Naive B cell (primary cell): Measurements from ENCODE around the gene HAGHL. TPM values are rescaled to one million over a fixed set of nuclear protein-coding genes. Genes with fewer than 3 reads are reported as not detected.

Experiments
- polyA plus RNA-seq, 6 donors: library from polyadenylated mRNA; unstranded; fragments of 300-500 nt; fragmentation: Illumina TruSeq; gene quantifications; one replicate each; pipeline ENCODE4 v1.2.3, GENCODE V29; 2021; ENCODE audit warnings: low read depth in 6 of 6

HAGHL gene
- polyA plus RNA-seq, 6 donors from 2014 or later: 1.5 to 8.5 (median 2.9) TPM

Other genes starting within 250 kb of the HAGHL start
- 10 to 100 TPM in 1 of 6 donors, 1 to 10 TPM in 5; 4.3 to 11.0 (median 5.0) TPM for gene CAPN15, start 199.4 kb upstream of the HAGHL start, polyA plus RNA-seq
- not detected for gene PRR35, start 166.7 kb upstream of the HAGHL start, polyA plus RNA-seq
- 1 to 10 TPM in 4 of 6 donors, under 1 TPM in 2; 0.90 to 3.4 (median 1.9) TPM for gene NHLRC4, start 160.1 kb upstream of the HAGHL start, polyA plus RNA-seq
- gene PIGQ, start 157.1 kb upstream of the HAGHL start, polyA plus RNA-seq: 10 to 100 TPM in 5 of 6 donors, 1 to 10 TPM in 1; 4.5 to 22.2 (median 12.7) TPM
- 10 to 100 TPM in 2 of 6 donors, 1 to 10 TPM in 4; 6.8 to 14.5 (median 9.4) TPM for gene RAB40C, start 137.0 kb upstream of the HAGHL start, polyA plus RNA-seq
- gene WFIKKN1, start 96.1 kb upstream of the HAGHL start, polyA plus RNA-seq: not detected
- 10 to 100 TPM; 66.3 to 87.6 (median 84.9) TPM for gene METTL26, start 90.8 kb upstream of the HAGHL start, polyA plus RNA-seq
- 10 to 100 TPM; 20.8 to 46.6 (median 22.7) TPM for gene MCRIP2, start 85.3 kb upstream of the HAGHL start, polyA plus RNA-seq
- gene WDR90, start 77.7 kb upstream of the HAGHL start, polyA plus RNA-seq: 1 to 10 TPM in 2 of 6 donors, under 1 TPM in 3, not detected in 1; 0.75 to 2.3 (median 0.90) TPM
- gene RHOT2, start 59.0 kb upstream of the HAGHL start, polyA plus RNA-seq: 10 to 100 TPM; 22.1 to 49.1 (median 35.0) TPM
- gene RHBDL1, start 51.4 kb upstream of the HAGHL start, polyA plus RNA-seq: not detected
- 100 to 1,000 TPM; 121 to 180 (median 128) TPM for gene STUB1, start 46.7 kb upstream of the HAGHL start, polyA plus RNA-seq
- gene JMJD8, start 42.8 kb upstream of the HAGHL start, polyA plus RNA-seq: 10 to 100 TPM; 38.1 to 62.6 (median 40.0) TPM
- 10 to 100 TPM in 4 of 6 donors, 1 to 10 TPM in 2; 4.6 to 16.2 (median 11.4) TPM for gene WDR24, start 36.7 kb upstream of the HAGHL start, polyA plus RNA-seq
- 1 to 10 TPM in 1 of 6 donors, under 1 TPM in 4, not detected in 1; 0.23 to 7.9 (median 0.56) TPM for gene FBXL16, start 21.3 kb upstream of the HAGHL start, polyA plus RNA-seq
- gene METRN, start 12.0 kb upstream of the HAGHL start, polyA plus RNA-seq: 10 to 100 TPM in 1 of 6 donors, 1 to 10 TPM in 4, not detected in 1; 4.0 to 10.2 (median 6.2) TPM
- gene ANTKMT, start 6.0 kb upstream of the HAGHL start, polyA plus RNA-seq: 10 to 100 TPM; 21.5 to 62.0 (median 38.0) TPM
- gene CCDC78, start 663 bp upstream of the HAGHL start, polyA plus RNA-seq: under 1 TPM in 2 of 6 donors, not detected in 4; 0.41 to 0.95 TPM
- gene CIAO3, start 13.9 kb downstream of the HAGHL start, polyA plus RNA-seq: 10 to 100 TPM; 14.1 to 29.6 (median 20.5) TPM
- not detected for gene MSLN, start 33.6 kb downstream of the HAGHL start, polyA plus RNA-seq
- gene RPUSD1, start 61.3 kb downstream of the HAGHL start, polyA plus RNA-seq: 10 to 100 TPM; 24.5 to 43.9 (median 33.7) TPM
- 1 to 10 TPM; 3.4 to 8.4 (median 4.6) TPM for gene CHTF18, start 61.5 kb downstream of the HAGHL start, polyA plus RNA-seq
- gene GNG13, start 73.6 kb downstream of the HAGHL start, polyA plus RNA-seq: not detected
- gene LMF1, start 243.9 kb downstream of the HAGHL start, polyA plus RNA-seq: 10 to 100 TPM in 5 of 6 donors, 1 to 10 TPM in 1; 8.2 to 19.6 (median 13.2) TPM